Measurements from ENCODE around the gene MAST2.

The MAST2 gene

DNA sequence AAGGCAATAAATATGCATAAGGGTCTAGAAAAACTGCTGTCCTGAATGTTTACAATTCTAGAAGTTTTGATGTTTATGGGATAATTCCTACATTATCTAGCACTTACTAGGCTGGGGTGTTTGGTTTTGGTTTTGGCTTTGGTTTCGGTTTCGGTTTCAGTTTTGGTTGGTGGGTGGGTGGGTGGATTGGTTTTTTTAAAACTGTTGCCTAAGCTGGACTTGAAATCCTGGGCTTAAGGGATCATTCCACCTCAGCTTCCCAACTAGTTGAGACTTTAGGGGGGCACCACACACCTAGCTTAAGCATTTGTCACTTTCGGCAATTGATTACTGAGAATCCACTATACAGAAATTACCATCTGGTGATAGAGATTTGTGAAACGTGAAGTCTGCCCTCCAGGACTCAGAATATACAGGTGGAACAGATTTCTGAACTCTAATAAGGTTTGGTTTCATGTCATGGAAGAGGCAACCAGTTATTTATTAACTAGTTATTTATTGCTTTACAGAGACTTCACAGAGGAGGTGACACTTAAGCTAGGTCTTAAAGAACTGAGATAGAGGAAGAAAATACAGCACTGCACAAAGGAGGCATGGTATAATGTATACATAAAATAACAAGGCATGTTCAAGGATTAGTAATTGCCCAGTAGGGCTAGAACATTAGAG, 259.4 kb downstream of the MAST2 start:
- peak; percentile 9 to 31 (median 25) for DNase-seq (ENCODE audit: low read depth in 3 of 3)

DNA sequence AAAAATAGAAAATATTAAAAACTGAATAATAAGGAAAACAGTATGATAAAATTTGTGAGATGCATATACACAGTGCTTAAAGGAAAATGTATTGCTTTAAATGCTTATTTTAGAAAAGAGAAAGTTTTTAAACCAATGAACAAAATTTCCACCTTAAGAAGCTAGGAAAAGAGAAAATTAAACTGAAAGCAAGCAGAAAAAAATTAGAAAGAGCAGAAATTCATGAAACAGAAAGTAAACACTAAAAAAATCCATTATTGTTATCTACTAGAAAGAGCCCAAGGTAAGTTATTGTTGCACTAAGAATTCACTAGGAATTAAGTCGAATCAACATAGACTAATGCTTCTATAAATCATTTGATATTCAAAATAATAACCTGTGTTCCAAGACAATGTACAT, 261.3 kb downstream of the MAST2 start:
- no peak for DNase-seq (ENCODE audit: low read depth in 3 of 3)

DNA sequence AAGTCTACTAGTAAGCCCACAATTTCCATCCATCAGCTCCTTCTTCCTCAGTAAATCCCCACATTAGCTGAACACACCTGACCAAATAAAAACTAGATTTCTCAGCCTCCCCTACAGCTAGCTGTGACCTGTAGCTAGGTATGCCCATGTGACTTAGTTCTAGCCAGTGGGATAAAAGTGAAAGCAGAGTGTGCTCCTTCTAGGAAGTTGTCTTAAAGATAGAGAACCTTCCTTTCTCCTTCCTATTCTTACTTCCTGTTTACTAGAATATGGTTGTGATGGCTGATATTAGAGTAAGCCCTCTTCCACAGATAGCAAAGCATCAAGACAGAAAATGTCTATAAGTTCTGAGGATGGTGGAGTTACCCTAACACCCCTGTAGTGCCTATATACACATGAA, 262.0 kb downstream of the MAST2 start:
- no peak for DNase-seq (ENCODE audit: low read depth in 3 of 3)

DNA sequence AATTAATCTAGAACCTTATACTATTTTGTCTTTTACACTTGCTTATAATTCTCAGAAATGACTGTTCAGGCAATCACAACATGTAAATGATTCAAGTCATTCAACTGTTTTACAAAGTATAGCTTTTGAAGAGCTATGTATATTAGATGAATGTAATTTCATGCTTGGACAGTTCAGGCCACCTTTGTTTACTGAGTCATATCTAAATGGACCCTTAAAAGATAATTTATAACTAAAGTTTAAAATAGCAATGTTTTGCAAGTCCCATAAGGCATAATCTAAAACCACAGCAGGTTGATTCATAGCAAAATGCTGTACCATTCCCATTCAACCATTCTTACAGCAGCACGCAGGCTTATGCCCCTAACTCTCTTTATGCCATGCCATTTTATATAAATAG, 264.2 kb downstream of the MAST2 start:
- no peak for DNase-seq (ENCODE audit: low read depth in 3 of 3)

DNA sequence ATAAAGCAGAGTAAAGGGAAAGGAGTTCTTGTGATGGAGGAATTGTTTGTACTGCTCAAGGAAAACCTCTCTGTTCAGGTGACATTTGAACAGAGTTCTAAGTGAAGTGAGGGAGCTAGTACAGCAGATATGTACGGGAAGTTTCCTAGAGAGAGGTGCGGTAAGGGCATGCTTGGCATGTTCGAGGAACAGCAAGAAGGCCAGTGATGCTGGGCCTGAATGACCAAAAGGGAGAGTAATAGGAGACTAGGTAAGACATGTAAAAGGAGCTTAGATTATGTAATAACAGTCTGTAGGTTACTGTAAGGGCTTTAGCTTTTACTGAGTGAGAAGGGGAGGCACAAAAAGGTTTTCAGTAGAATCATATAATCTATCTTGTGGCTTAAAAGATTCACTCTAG, 265.1 kb downstream of the MAST2 start:
- DNase-seq (ENCODE audit: low read depth in 3 of 3): no peak

DNA sequence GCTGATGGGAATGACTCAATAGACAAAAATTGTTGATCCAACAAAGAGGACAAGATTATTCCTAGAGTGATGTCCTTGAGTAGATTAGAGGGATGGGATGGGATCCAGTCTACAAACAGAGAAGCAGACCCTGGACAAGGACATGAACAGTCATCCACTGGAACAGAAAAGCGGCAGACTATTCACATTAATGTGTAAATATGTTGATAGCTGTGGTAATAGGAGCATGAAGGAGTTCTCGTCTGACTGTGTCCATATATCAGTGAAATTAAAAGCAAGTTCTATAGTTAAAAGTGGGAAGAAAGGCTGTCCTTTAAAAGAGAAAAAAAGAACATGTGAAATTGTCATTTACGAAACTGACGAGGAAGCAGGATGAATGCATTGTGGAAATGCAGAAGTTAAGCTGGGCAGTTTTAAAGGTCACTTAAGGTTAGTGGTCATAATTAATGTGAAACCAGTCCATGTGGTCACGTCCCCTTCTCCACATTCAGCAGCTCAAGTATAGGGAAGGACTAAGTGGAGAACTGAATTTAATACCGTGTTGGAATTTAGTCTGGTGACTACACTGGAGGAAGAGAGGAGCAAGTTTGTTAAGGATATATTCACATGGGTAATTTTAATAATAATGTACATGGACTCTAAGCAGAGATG, 266.9 kb downstream of the MAST2 start:
- no peak for DNase-seq (ENCODE audit: low read depth in 3 of 3)

DNA sequence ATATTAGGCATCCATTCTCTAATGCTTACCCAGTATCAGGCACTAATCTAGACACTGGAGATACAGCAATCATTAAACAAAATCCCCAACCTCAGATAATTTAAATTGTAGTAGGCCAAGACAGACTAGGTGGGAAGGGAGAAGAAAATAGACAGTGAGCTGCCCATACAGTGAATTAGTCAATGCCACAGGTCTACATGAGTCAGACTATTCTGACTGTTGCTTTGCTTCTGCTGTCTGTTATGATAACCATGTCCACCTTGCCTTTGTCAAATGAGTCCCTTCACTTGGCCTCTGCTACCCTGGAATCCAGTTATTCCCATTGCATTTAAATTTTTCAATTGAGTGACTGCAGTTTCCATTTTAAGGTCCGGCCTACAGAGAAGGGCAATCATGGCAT, 269.6 kb downstream of the MAST2 start:
- no peak for DNase-seq (ENCODE audit: low read depth in 3 of 3)

DNA sequence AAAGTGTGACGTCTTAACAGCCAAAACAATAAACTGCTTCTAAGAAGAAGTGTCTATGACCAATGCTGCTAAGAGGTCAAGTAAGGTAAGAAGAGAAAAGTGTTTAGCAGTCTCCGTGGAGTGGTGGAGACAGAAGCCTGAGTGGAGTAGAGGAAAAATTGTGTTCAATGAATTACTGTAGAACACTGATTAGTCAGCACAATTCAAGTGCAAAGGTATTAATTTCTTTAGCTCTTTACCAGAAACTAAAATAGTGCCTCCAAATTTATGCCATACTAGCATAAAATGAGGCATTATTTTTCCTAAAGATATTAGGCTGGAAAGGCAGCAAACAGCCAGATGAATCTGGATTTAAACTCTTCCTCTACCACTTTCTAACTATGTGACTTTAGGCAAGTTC, 272.9 kb downstream of the MAST2 start:
- no peak for DNase-seq (ENCODE audit: low read depth in 3 of 3)

DNA sequence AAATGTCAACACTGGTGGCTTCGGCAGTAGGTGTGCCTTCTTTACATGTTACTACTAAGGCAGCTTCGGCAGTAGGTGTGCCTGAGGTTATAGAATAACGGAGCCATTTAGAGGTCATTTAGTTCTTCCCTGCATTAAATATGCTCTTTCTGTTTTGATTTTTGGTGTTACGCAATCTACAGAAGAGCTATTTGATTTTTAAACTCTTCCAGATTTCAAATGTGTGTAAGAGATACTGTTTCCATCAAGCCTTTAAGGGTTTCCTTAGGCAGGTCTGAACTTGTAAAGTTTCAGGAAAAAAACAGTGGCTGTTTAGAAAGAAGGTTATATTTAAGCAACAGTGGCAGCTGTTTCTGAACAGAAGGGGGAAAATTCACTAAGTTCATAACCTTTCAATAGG, 274.2 kb downstream of the MAST2 start:
- no peak for DNase-seq (ENCODE audit: low read depth in 3 of 3)

DNA sequence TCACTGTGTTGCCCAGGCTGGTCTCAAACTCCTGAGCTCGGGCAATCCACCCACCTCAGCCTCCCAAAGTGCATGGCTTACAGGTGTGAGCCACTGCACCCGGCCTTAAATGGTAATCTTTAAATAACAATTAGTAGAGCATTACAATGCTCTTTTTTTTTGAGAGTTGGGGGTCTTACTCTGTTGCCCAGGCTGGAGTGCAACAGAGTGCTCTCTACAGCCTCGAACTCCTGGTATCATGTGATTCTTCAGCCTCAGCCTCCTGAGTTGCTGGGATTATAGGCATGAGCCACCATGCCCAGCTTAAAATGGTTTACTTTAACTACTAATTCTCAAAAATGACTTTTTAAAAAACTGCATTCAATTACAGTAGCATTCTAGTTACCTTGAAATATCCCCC, 276.8 kb downstream of the MAST2 start:
- DNase-seq (ENCODE audit: low read depth in 3 of 3): no peak

DNA sequence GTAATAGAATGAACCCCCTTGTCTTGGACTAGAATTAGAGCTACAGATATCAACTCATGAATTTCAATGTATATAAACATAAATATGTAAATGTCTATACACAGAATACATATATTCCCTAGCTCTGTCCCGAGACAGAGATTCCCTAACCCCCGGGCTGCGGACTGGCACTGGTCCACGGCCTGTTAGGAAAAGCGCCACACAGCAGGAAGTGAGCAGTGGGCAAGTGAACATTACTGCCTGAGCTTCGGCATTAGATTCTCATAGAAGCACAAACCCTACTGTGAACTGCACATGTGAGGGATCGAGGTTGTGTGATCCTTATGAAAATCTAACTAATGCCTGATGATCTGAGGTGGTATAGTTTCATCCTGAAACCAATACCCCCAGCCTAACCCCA, 277.8 kb downstream of the MAST2 start:
- DNase-seq (ENCODE audit: low read depth in 3 of 3): no peak

DNA sequence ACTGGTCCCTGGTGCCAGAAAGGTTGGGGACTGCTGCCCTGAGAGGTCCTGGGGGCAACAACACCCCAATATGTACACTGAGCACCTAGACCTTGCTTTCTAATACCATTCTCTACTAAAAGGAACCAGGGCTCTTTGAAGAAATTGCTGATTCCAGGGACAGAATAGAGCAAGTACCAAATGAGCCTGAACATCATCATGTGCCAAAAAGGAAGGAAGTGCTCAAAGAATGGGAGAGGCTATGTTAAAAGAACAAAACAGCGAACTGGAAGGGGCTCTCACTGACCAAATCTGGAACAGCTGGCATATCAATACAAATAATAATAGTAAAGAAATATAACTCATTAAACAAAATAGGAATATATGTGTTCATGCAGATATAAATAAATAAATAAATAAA, 278.2 kb downstream of the MAST2 start:
- DNase-seq (ENCODE audit: low read depth in 3 of 3): no peak

DNA sequence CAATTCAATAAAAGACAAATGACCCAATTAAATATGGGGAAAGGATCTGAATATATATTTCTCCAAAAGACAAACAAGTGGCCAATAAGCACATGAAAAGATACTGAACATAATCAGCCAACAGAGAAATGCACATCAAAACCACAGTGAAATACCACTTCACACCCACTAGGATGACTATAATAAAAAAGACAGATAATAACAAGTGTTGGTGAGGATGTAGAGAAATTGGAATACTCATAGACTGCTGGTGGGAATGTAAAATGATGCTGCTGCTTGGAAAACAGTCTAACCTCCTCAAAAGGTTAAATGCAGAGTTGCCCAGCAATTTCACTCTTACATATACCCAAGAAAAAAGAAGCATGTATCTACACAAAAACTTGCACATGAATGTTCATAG, 280.2 kb downstream of the MAST2 start:
- no peak for DNase-seq (ENCODE audit: low read depth in 3 of 3)

DNA sequence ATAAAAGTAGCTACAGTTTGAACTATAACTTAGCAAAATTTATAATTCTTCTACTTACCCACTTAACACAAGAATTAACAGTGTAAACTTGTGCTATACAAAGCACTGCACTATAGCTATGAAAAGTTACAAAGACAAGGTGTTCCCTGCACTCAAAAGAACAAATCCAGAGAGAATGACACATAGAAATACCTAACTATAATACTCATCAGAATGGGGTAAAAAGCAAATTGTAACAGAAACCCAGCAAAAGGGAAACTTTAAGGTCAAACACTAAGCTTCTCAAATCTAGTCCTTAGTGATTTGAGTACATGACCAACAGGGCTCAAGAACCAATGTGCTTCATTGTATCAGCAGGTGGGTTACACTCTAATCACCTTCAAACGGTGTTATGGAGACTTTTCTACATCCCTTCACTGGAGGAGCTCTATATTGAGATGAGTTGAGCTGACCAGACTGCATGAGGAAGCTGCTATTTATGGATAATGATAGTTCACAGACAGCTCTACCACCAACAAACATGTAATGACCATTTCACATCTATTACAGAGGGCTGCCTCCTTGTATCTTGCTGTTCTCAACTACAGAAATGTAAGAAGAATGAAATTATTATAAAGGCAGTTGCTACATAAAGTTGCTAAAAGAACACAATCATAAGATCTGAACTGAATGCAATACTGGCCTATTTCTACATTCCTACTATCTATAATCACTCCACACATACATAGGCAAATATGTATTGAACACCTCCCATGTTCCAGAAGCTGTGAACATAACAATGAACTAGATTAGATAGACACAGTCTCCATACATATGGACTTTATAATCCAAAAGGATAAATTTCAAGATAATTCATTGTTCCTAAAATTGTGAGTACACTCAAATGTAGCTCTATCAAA, 281.4 kb downstream of the MAST2 start:
- DNase-seq (ENCODE audit: low read depth in 3 of 3): no peak

Data from stimulated activated CD4-positive, alpha-beta T cell treated with anti-CD3 and anti-CD28 coated beads, TNF-alpha, amount 100 ng/mL, for 48 hours (primary cell).